Activated CD4-positive, alpha-beta T cell treated with anti-CD3 and anti-CD28 coated beads for 4 hours (primary cell): ENCODE data around the gene ANK2.
"Not testable (repeated sequence)": the region's sequence is repeated elsewhere in the genome, so short reads cannot be mapped to it uniquely, and the experiment has no call there.

Source experiments
- DNase-seq, 2 donors: peaks; one replicate each; pipeline ENCODE4 v3.0.0-alpha.2; 2020

ANK2 gene

GRCh38 chr4:113157086-113157857, 107.8 kb downstream of the ANK2 start:
- no peak for DNase-seq

- DNase-seq, result no peak
Observed at GRCh38 chr4:113159942-113160545, 110.6 kb downstream of the ANK2 start.

GRCh38 chr4:113160548-113160947, 111.1 kb downstream of the ANK2 start:
- DNase-seq, result no peak

- no peak for DNase-seq
Observed at GRCh38 chr4:113162089-113162488, 112.6 kb downstream of the ANK2 start.

- DNase-seq, result no peak
Observed at GRCh38 chr4:113169368-113169767, 119.9 kb downstream of the ANK2 start.

GRCh38 chr4:113170115-113170804, 120.8 kb downstream of the ANK2 start:
- no peak for DNase-seq

- no peak for DNase-seq
Observed at GRCh38 chr4:113170805-113171468, 121.5 kb downstream of the ANK2 start.

- no peak for DNase-seq
Observed at GRCh38 chr4:113173126-113173792, 123.8 kb downstream of the ANK2 start.

GRCh38 chr4:113173793-113174264, 124.4 kb downstream of the ANK2 start:
- DNase-seq, result no peak

- no peak for DNase-seq
Observed at GRCh38 chr4:113179091-113179490, 129.6 kb downstream of the ANK2 start.

- no peak for DNase-seq
Observed at GRCh38 chr4:113179996-113180395, 130.5 kb downstream of the ANK2 start.

- DNase-seq, result no peak
Observed at GRCh38 chr4:113181289-113182007, 132.0 kb downstream of the ANK2 start.

- DNase-seq, result no peak
Observed at GRCh38 chr4:113183032-113183605, 133.7 kb downstream of the ANK2 start.

- not testable (repeated sequence) for DNase-seq
Observed at GRCh38 chr4:113186220-113186619, 136.8 kb downstream of the ANK2 start.

- no peak for DNase-seq
Observed at GRCh38 chr4:113186913-113187312, 137.5 kb downstream of the ANK2 start.

- DNase-seq, result no peak
Observed at GRCh38 chr4:113187358-113187757, 137.9 kb downstream of the ANK2 start.

GRCh38 chr4:113189546-113189945, 140.1 kb downstream of the ANK2 start:
- DNase-seq, result no peak

- DNase-seq, result no peak
Observed at GRCh38 chr4:113209153-113209552, 159.7 kb downstream of the ANK2 start.

- no peak for DNase-seq
Observed at GRCh38 chr4:113209652-113210320, 160.3 kb downstream of the ANK2 start.

GRCh38 chr4:113212613-113213012, 163.2 kb downstream of the ANK2 start:
- DNase-seq, result no peak

GRCh38 chr4:113221990-113222389, 172.5 kb downstream of the ANK2 start:
- no peak for DNase-seq
